Amniotic epithelial cell (primary cell): ENCODE results near the gene KLHL25.

ENCODE experiments used
- DNase-seq: peaks from one replicate; pipeline ENCODE4 v3.0.0-alpha.2; 2010; ENCODE audit warnings: low read depth

Gene KLHL25

DNA sequence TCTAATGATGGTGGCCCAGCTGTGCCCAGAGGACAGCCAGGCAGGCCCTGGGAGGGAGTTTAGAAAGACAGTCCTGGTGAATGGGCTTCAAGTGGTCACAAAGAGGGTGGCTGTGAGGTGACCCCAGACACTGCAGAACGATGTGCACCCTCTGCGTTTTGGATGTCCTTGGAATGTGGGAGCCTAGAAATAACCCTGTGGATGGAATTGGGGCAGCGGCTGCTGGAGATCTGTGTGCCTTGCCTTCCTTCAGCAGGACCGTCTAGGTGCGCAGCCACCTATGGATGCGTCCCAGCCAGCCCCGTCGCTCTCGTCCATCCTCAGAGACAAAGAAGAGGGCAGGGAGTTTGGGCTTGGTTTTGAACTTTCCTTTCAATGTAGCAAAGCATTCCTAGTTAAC lies 46.5 kb downstream of the KLHL25 start:
- no peak for DNase-seq

DNA sequence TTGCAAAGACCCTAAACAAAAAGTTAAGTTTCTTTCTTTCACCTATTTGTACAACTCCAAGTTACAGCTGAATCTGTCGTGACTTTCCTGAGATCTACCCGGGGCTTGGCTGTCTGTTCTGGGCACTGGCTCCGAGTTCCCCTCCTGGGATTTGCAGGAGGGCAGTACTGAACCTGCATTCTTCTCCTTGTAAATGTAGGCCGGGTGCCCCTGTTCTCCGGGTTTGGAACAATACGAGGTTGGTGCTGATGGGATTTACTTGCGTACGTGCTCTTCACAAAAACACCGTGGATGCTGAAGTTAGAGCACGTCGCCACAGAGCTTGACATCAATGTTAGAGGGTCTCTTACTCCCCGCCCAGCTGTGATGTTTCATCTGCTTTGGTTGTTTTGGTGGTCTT lies 48.1 kb downstream of the KLHL25 start:
- no peak for DNase-seq

DNA sequence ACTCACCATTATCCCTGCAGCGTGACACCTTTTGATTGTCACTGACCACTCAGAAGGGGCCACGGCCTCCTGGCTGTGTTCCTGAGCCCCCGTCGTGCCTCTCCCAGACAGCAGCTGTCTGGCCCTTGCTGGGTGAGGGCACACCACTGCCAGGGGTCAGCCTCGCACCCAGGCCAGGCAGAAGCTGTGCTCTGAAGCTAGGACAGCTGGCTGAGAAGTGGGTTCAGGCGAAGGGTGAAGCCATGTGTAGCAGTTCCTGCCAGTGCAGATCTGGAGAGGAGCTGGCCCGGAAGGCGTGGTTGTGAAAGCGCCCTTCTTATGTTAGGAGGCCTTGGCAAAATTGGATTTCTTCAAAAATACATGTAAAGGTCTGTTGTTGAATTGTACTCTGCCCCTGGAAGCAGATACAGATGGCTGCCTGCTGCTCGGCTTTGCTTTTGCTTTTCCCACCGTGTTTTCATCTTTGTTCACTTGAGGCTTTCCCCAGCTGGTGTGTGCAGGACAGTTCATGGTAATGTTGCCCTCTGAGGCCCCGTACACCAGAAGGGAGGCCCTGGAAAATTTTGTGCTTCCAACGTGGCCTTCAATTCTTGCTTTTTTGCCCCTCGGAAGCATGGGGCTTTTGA lies 49.1 kb downstream of the KLHL25 start:
- no peak for DNase-seq

DNA sequence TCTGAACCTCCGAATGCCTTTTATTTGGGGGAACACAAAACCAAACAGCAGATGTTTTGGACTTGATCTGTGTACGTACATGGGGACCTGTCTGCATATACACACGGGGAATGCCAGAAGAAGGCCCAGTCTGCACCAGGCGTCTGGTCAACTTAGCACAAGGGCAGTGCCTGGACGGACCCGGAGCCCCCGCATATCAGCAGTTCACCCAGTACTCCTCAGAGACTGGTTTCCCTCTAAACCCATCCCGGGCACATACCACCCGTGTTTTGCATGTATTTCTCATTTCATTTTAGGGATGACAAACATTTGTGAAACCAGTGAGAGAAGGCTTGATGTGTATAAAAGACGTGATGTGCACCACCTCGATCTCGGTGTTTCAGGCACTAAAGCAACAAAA lies 49.7 kb downstream of the KLHL25 start:
- DNase-seq = no peak

DNA sequence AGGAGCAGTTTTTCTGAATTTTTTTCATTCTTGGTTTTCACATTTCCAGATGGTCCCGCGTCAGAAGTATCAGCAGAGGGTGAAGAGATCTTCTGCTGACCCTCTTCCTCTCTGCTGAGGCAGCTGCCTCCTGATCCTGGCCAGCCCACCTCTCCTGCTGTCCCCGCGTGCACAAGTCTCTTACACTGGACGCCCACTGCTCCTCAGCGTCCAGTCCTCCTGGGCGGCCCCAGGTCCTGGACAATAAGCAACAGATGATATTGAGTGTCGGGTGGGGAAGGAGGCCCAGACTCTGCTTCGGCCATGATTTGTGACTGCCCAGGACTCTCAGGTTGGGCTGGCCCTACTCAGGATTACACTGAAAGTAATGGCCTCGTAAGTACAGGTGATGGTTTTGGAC lies 50.1 kb downstream of the KLHL25 start:
- DNase-seq = no peak

DNA sequence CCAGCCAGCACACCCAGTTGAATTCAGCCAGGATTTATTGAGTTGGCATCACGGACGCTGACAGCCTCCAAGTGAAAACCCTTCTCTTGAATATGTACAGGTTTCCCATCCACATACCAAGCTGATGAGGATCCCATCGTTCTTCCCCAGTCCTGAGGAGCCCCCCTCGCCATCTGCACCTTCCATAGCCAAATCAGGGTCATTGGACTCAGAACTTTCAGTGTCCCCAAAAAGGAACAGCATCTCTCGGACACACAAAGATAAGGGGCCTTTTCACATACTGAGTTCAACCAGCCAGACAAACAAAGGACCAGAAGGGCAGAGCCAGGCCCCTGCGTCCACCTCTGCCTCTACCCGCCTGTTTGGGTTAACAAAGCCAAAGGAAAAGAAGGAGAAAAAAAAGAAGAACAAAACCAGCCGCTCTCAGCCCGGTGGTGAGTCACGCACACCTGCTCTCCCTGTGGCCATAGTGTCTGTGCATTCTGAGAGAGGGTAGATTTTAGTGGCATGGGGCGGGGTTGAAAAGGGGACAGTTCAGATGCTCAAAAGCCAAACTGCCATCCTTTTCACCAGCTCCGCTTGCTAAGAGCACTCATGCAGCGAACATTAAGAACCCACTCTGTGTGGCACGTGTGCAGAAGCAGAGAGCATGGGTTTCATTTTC lies 51.2 kb downstream of the KLHL25 start:
- no peak for DNase-seq

DNA sequence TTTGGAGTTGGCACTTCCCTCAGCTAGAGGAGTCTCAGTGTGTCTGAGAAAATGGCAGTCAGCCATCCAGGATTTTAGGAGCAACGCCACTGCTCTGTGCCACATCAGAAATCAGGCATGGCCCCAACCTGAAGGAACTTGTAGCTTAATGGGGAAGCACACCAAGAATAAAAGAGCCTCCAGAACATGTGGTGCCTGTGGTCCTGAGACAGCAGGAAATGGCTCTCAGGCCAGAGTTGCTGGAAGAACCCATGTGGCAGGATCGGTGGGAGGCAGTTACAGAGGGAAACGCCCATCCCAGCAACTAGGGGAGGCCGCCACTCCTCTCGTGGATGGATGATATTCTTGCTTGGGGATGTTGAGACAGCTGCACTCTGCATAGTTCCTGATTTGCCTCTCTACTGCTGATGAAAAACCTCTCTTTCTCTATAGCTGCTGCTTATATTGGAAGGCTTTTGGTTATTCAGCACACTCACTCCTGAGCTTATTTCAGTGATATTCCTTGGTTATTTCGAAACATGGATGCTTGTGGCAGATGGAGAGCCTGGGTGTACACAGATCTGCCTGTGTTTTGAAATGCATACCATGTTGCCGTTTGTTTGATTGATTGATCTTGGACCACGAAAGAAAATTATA lies 52.4 kb downstream of the KLHL25 start:
- peak; percentile 91 for DNase-seq

DNA sequence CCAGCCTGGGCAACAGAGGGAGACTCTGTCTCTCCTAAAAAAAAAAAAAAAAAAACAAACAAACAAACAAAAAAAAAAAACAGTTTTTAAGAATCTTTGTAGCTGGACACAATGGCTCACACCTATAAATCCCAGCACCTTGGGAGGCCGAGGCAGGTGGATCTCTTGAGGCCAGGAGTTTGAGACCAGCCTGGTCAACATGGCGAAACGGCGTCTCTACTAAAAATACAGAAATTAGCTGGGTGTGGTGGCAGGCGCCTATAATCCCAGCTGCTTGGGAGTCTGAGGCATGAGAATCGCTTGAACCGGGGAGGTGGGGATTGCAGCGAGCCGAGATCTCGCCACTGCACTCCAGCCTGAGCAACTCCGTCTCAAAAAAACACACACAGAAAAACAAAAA lies 53.1 kb downstream of the KLHL25 start:
- no peak for DNase-seq

DNA sequence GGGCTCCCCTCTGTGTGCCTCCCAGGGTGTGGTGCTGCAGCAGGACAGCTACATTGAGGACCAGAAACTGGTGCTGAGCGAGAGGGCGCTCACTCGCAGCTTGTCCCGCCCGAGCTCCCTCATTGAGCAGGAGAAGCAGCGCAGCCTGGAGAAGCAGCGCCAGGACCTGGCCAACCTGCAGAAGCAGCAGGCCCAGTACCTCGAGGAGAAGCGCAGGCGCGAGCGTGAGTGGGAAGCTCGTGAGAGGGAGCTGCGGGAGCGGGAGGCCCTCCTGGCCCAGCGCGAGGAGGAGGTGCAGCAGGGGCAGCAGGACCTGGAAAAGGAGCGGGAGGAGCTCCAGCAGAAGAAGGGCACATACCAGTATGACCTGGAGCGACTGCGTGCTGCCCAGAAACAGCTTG lies 53.7 kb downstream of the KLHL25 start:
- DNase-seq = no peak

DNA sequence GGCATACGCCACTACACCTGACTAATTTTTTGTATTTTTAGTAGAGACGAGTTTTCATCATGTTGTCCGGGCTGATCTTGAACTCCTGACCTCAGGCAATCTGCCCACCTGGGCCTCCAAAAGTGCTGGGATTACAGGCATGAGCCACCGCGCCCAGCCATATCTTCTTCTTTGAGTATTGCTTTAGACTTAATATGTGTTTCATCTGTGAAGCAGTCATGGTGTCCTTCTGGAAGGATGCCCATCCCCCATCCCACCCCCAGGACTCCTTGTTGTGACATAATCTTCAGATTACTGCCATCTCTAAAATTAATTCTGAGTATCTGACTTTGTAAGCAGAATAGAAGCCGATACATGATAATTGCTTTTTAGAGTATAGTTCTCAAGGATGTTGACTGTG lies 57.7 kb downstream of the KLHL25 start:
- DNase-seq = no peak

DNA sequence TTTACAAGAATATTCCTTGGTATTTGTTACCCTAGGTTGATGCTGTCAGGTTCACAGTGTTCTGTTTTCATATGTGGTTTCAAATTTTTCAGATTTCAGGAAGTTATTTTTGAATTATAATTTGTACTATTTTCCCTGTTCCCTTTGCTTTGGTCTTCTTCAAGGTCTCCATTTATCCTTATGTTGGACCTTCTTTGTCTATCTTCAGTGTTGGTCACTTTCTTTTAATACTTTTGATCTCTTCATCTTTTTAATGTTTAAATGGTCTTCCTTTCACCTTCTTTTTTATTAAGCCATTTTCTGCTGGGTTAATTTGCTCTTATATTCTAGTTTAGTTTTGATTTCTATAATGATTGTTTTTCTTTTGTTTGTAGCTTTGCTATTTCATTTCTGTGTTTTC lies 61.3 kb downstream of the KLHL25 start:
- DNase-seq = peak; percentile 29

DNA sequence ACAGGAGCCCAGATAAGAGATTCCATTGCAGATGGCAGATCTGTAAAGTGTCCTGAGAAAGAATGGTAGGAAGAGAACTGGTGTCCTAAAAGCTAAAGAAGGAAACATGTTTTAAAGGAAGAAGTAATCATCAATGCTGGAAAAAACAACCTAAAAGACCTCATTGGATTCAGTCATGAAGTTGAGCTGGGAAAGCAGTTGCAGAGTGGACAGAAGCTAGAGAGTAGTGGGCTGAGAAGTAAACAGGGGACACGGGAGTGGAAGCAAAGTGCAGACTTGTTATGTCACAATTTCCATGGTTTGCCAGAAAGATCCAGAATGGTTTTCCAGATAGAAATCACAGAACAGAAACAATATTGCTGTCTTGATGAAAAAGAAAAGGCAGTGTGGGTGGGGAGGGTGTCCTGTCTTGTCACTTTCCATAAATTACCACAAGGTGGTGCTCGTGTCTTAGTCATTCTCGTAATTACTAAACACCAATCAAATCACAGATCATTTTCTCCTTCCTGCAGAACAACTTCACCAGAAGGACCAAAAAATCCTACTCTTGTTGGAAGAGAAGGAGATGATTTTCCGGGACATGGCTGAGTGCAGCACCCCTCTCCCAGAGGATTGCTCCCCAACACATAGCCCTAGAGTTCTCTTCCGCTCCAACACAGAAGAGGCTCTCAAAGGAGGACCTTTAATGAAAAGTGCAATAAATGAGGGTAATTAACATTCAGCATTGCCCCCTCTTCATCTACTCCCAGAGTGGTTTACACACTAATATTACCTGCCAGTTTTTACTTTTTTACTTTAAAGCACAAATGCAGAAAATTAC lies 64.5 kb downstream of the KLHL25 start:
- peak; percentile 62 for DNase-seq

DNA sequence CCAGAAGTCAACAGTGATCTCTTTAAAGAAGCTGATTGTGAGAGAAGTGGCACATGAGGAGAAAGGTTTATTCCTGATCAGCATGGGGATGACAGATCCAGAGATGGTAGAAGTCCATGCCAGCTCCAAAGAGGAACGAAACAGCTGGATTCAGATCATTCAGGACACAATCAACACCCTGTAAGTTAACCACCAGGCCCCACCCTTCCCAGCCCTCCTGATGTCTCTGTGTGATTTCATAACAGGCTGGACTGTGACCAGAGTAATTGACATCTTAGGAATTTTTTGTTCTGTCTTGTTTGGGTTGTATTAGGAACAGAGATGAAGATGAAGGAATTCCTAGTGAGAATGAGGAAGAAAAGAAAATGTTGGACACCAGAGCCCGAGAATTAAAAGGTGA lies 67.7 kb downstream of the KLHL25 start:
- peak; percentile 59 for DNase-seq

DNA sequence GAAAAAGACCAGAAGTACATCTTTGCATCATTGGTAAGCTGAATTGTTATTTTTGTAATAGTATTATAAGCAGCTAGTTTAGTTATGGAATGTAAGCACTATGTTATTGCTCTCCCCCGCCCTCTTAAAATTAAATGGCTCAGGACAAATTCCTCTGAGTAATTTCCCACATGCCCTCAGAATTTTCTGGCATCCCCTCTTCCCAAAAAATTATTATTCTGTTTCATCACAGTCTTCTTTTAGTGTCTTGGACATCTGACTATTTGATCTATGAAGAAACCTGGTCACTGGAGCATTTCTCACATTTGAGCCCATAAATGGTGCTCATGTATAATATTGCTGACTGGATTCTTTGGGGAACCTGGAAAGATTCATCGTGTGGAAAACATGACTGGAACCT lies 68.3 kb downstream of the KLHL25 start:
- DNase-seq = no peak

DNA sequence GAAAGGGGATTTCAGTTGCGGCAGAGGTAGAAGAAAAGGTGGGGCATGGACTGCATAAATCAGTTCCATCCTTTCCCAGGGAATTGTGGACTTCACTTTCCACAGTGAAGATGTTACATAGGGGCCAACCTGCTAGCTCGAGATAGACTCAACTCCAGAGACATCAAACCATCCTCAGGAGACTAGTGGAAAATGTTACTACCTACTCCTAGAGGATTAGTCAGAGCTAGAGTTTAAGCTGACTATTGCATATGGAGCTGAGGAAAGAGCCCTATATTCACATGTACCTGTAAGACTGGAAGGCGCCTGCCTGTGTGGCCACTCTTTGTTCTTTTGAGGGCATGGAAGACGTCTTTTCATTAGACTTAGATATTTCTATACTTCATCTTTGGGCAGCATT lies 69.2 kb downstream of the KLHL25 start:
- peak; percentile 40 for DNase-seq

DNA sequence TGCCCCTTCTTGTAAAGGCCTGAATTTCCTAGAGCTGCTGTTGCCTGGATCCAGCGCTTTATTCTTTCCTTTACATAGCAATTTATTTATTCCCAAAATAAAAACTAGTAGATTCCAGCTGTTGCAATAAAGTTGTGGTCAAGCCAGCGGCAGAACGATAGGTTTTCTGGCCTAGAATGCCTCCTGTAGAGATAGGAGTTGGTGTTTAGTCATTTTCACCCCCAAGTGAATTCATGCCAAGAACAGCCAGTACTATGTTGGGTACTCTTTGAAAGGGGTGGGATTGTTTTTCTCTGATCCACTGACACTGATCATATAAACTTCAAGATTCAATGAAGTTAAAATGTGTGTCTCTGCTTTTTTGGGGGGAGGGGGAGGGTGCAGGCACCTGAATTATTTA lies 69.7 kb downstream of the KLHL25 start:
- DNase-seq = peak; percentile 92

DNA sequence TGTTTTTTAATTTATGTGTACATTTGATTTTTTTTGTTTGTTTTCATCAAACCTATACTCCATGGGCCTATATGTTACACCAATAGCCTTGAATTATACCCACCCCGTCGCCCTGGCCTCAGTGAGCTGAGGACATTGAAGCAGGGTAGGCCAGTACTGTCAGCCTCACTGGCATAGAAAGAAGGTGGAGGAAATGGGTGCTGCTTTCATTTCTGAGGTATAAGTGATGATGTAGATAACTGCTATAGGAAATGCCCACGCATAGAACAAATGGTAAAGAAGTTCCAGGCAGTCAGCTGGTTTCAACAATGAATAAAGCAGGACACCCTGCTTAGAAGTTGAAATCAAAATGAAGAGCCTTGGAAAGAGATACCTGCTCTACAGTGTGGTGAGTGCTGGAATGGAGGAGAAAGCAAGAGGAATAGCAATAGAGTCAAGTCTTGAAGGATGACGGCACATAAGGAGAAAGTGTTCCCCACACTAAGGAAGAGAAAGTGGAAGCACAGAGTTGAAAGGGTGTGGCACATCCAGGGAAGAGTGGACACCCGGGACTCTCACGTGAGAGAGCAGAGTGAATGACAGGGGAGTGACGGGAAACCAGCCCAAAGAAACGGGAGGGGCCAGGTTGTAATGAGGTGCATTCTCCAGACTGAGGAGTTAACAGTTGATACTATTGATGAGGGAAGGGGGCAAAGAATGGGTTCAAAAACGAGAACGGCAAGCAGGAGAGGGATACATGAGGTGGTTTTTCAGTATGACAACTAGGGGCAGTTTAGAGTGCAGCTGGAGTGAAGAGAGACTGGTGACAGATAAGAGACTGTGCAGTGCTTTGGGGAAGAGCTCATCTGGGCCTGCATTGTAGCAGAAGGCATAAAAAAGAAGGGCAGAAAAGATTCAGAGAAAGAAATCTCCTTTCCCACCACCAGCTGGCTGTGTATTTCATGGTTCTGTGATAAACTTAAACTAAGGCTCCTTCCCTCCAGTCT lies 70.5 kb downstream of the KLHL25 start:
- no peak for DNase-seq

DNA sequence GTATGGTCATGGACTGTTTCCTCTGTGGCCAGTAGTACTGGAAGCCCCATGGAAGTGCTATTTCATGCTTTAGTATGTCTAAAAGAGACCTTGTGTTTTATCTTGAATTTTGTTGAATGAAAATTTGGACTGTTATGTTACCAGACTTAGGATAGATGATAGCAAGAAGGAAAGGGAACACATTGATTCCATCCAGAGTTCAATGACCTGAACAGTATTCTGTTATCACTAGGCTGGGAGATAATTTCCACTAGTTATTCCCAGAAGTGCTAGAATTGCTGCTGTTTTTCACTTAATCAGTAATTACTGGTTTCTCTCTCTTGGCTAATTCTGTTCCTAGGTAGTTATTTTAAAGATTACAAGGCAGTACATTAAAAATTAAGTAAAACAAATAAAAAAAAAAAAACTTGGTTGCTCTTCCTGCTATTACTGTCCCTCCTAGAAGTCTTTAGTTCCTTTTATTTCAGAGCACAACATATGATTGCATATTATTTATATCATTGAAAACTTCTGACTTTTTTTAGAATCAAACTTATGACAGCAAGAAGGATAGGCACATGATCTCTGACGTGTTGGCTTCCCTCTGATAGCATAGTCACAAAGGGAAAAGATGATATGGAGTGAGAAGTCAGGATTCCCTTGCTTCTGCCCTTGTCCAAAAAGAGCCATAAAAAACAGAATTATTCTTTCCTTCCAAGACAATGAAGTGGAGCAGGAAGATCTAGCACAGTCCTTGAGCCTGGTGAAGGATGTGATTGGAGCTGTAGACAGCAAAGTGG lies 72.2 kb downstream of the KLHL25 start:
- DNase-seq = no peak

DNA sequence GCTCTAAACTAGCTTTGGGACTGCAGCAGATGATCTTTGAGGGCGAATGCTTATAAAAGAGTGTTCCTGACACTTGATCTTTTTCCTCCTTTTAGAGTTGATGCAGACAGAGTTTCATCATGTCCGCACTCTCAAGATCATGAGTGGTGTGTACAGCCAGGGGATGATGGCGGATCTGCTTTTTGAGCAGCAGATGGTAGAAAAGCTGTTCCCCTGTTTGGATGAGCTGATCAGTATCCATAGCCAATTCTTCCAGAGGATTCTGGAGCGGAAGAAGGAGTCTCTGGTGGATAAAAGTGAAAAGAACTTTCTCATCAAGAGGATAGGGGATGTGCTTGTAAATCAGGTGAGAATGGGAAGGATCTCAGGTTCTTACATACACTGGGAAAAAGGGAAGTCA lies 75.7 kb downstream of the KLHL25 start:
- no peak for DNase-seq

DNA sequence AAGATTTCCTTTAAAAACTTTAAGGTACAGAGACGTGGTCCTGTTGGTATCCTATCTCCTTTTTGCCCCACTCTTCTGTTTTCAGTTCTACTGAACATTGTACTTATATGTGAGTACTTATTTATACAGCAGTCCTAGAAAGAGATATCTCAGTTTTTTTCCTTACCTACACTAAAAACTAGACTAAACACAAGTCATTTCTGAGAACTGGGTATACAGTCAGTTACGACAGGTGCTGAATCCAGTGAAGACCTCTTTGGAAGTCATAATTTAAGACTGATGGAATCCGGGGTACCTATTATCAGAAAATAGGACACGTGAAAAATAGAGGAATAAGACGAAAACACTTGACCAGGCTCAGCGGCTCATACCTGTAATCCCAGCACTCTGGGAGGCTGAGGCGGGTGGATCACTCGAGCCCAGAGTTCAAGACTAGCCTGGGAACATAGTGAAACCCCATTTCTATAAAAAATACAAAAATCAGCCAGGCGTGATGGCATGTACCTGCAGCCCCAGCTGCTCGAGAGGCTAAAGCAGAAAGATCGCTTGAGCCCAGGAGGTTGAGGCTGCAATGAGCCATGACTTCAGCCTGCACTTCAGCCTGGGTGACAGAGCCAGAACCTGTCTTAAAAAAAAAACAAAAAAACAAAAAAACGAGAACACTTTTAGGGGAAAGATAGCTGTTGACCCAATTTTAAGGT lies 76.3 kb downstream of the KLHL25 start:
- no peak for DNase-seq
